ENCODE data around the gene SLC38A5.
"Not testable (repeated sequence)": the region's sequence is repeated elsewhere in the genome, so short reads cannot be mapped to it uniquely, and the experiment has no call there.

Gene SLC38A5

GRCh38 chrX:48468247-48468671 is 1.8 kb downstream of the SLC38A5 start:
- Mint-ChIP-seq H3K27ac (peak overlapping the region; percentile 94), H3K4me3 (peak overlapping the region; percentile 89), H3K9me3 (no peaks in the 10 kb centered on the region), H3K27me3 (peaks cover 17% of the 10 kb centered on the region), H3K36me3 (ENCODE audit: low read depth) (peaks cover 51% of the 10 kb centered on the region), H3K4me1 (ENCODE audit: low read depth) (peaks cover 37% of the 10 kb centered on the region)
- peak; percentile 72 for DNase-seq

- no peak for DNase-seq
- peaks cover 44% of the 10 kb centered on the region for H3K4me1 Mint-ChIP-seq (ENCODE audit: low read depth)
- peaks cover 59% of the 10 kb centered on the region for H3K36me3 Mint-ChIP-seq (ENCODE audit: low read depth)
- H3K27ac Mint-ChIP-seq, result peak overlapping the region; percentile 94
- H3K4me3 Mint-ChIP-seq, result peak overlapping the region; percentile 89
- H3K27me3 Mint-ChIP-seq, result peaks cover 15% of the 10 kb centered on the region
- no peaks in the 10 kb centered on the region for H3K9me3 Mint-ChIP-seq
These were observed 2.7 kb downstream of the SLC38A5 start for GRCh38 chrX:48467281-48467761.

GRCh38 chrX:48466696-48467095 is 3.4 kb downstream of the SLC38A5 start:
- H3K27ac Mint-ChIP-seq, result peak overlapping the region; percentile 74
- no peaks in the 10 kb centered on the region for H3K9me3 Mint-ChIP-seq
- peaks cover 65% of the 10 kb centered on the region for H3K36me3 Mint-ChIP-seq (ENCODE audit: low read depth)
- DNase-seq, result peak; percentile 52
- H3K4me3 Mint-ChIP-seq, result peak overlapping the region; percentile 89
- peaks cover 47% of the 10 kb centered on the region for H3K4me1 Mint-ChIP-seq (ENCODE audit: low read depth)
- peaks cover 18% of the 10 kb centered on the region for H3K27me3 Mint-ChIP-seq

- Mint-ChIP-seq H3K4me3 (peak overlapping the region; percentile 89), H3K27me3 (peaks cover 25% of the 10 kb centered on the region), H3K4me1 (ENCODE audit: low read depth) (peaks cover 47% of the 10 kb centered on the region), H3K36me3 (ENCODE audit: low read depth) (peaks cover 78% of the 10 kb centered on the region), H3K9me3 (no peaks in the 10 kb centered on the region), H3K27ac (peak overlapping the region; percentile 42)
- no peak for DNase-seq
These were observed 4.6 kb downstream of the SLC38A5 start for GRCh38 chrX:48465336-48465933.

- Mint-ChIP-seq H3K36me3 (ENCODE audit: low read depth) (peaks cover 87% of the 10 kb centered on the region), H3K27me3 (peaks cover 27% of the 10 kb centered on the region), H3K27ac (peak overlapping the region; percentile 40), H3K4me3 (no peak overlapping the region), H3K9me3 (no peaks in the 10 kb centered on the region), H3K4me1 (ENCODE audit: low read depth) (peaks cover 36% of the 10 kb centered on the region)
- peak; percentile 18 for DNase-seq
These were observed 8.2 kb downstream of the SLC38A5 start for GRCh38 chrX:48461830-48462229.

GRCh38 chrX:48460606-48461005 is 9.5 kb downstream of the SLC38A5 start:
- H3K4me3 Mint-ChIP-seq, result no peak overlapping the region
- peaks cover 23% of the 10 kb centered on the region for H3K27me3 Mint-ChIP-seq
- H3K9me3 Mint-ChIP-seq, result no peaks in the 10 kb centered on the region
- H3K36me3 Mint-ChIP-seq (ENCODE audit: low read depth), result peaks cover 76% of the 10 kb centered on the region
- H3K4me1 Mint-ChIP-seq (ENCODE audit: low read depth), result peaks cover 26% of the 10 kb centered on the region
- H3K27ac Mint-ChIP-seq, result no peak overlapping the region
- peak; percentile 21 for DNase-seq

GRCh38 chrX:48460031-48460430 is 10.0 kb downstream of the SLC38A5 start:
- Mint-ChIP-seq H3K9me3 (no peaks in the 10 kb centered on the region), H3K27me3 (peaks cover 22% of the 10 kb centered on the region), H3K36me3 (ENCODE audit: low read depth) (peaks cover 70% of the 10 kb centered on the region), H3K27ac (no peak overlapping the region), H3K4me1 (ENCODE audit: low read depth) (peaks cover 20% of the 10 kb centered on the region), H3K4me3 (no peak overlapping the region)
- DNase-seq, result no peak

GRCh38 chrX:48459483-48459882 is 10.6 kb downstream of the SLC38A5 start:
- no peak overlapping the region for H3K27ac Mint-ChIP-seq
- peaks cover 64% of the 10 kb centered on the region for H3K36me3 Mint-ChIP-seq (ENCODE audit: low read depth)
- no peak overlapping the region for H3K4me3 Mint-ChIP-seq
- no peaks in the 10 kb centered on the region for H3K9me3 Mint-ChIP-seq
- DNase-seq, result peak; percentile 20
- peaks cover 18% of the 10 kb centered on the region for H3K27me3 Mint-ChIP-seq
- peaks cover 17% of the 10 kb centered on the region for H3K4me1 Mint-ChIP-seq (ENCODE audit: low read depth)

- peaks cover 14% of the 10 kb centered on the region for H3K27me3 Mint-ChIP-seq
- no peaks in the 10 kb centered on the region for H3K9me3 Mint-ChIP-seq
These were observed 11.3 kb downstream of the SLC38A5 start for GRCh38 chrX:48458711-48459110.

GRCh38 chrX:48456628-48457331 is 13.3 kb downstream of the SLC38A5 start:
- Mint-ChIP-seq H3K9me3 (no peaks in the 10 kb centered on the region), H3K36me3 (ENCODE audit: low read depth) (peaks cover 42% of the 10 kb centered on the region), H3K4me1 (ENCODE audit: low read depth) (no peaks in the 10 kb centered on the region), H3K4me3 (no peak overlapping the region), H3K27ac (no peak overlapping the region), H3K27me3 (peaks cover 11% of the 10 kb centered on the region)
- DNase-seq, result no peak

More at GRCh38 chrX:48458711-48459110, 11.3 kb downstream of the SLC38A5 start:
- Mint-ChIP-seq H3K36me3 (ENCODE audit: low read depth) (peaks cover 57% of the 10 kb centered on the region), H3K4me3 (no peak overlapping the region), H3K4me1 (ENCODE audit: low read depth) (peaks cover 10% of the 10 kb centered on the region), H3K27ac (no peak overlapping the region)
- peak; percentile 23 for DNase-seq

- DNase-seq, result no peak
- H3K4me3 Mint-ChIP-seq, result no peak overlapping the region
- peaks cover 17% of the 10 kb centered on the region for H3K27me3 Mint-ChIP-seq
- no peaks in the 10 kb centered on the region for H3K9me3 Mint-ChIP-seq
- no peak overlapping the region for H3K27ac Mint-ChIP-seq
- H3K36me3 Mint-ChIP-seq (ENCODE audit: low read depth), result no peaks in the 10 kb centered on the region
- H3K4me1 Mint-ChIP-seq (ENCODE audit: low read depth), result no peaks in the 10 kb centered on the region
These were observed 18.4 kb downstream of the SLC38A5 start for GRCh38 chrX:48451708-48452107.

GRCh38 chrX:48450076-48450475 is 20.0 kb downstream of the SLC38A5 start:
- DNase-seq, result no peak
- H3K27ac Mint-ChIP-seq, result no peak overlapping the region
- no peaks in the 10 kb centered on the region for H3K4me1 Mint-ChIP-seq (ENCODE audit: low read depth)

GRCh38 chrX:48447201-48447600 is 22.9 kb downstream of the SLC38A5 start:
- DNase-seq; H3K36me3 Mint-ChIP-seq (ENCODE audit: low read depth); H3K9me3 Mint-ChIP-seq; H3K4me1 Mint-ChIP-seq (ENCODE audit: low read depth); H3K4me3 Mint-ChIP-seq; H3K27ac Mint-ChIP-seq: not testable (repeated sequence)
- peaks cover 50% of the 10 kb centered on the region for H3K27me3 Mint-ChIP-seq

More at GRCh38 chrX:48450076-48450475, 20.0 kb downstream of the SLC38A5 start:
- H3K9me3 Mint-ChIP-seq, result no peaks in the 10 kb centered on the region
- peaks cover 28% of the 10 kb centered on the region for H3K27me3 Mint-ChIP-seq
- H3K36me3 Mint-ChIP-seq (ENCODE audit: low read depth), result no peaks in the 10 kb centered on the region
- H3K4me3 Mint-ChIP-seq, result no peak overlapping the region

GRCh38 chrX:48433713-48434112 is 36.3 kb downstream of the SLC38A5 start:
- not testable (repeated sequence) for H3K27ac Mint-ChIP-seq; H3K4me3 Mint-ChIP-seq; H3K36me3 Mint-ChIP-seq (ENCODE audit: low read depth); H3K4me1 Mint-ChIP-seq (ENCODE audit: low read depth); H3K9me3 Mint-ChIP-seq; DNase-seq
- H3K27me3 Mint-ChIP-seq, result peaks cover 51% of the 10 kb centered on the region

GRCh38 chrX:48430166-48430565 is 39.9 kb downstream of the SLC38A5 start:
- not testable (repeated sequence) for H3K4me1 Mint-ChIP-seq (ENCODE audit: low read depth); H3K4me3 Mint-ChIP-seq; DNase-seq; H3K27ac Mint-ChIP-seq; H3K36me3 Mint-ChIP-seq (ENCODE audit: low read depth); H3K9me3 Mint-ChIP-seq
- peaks cover 44% of the 10 kb centered on the region for H3K27me3 Mint-ChIP-seq

Measured in activated T-cell treated with anti-CD3 and anti-CD28 coated beads, Interleukin-2, amount 50 U/mL, for 24 hours (primary cell).